ENCODE data around the gene PTPRG.
"Not testable (repeated sequence)": the region's sequence is repeated elsewhere in the genome, so short reads cannot be mapped to it uniquely, and the experiment has no call there.

PTPRG gene

DNA sequence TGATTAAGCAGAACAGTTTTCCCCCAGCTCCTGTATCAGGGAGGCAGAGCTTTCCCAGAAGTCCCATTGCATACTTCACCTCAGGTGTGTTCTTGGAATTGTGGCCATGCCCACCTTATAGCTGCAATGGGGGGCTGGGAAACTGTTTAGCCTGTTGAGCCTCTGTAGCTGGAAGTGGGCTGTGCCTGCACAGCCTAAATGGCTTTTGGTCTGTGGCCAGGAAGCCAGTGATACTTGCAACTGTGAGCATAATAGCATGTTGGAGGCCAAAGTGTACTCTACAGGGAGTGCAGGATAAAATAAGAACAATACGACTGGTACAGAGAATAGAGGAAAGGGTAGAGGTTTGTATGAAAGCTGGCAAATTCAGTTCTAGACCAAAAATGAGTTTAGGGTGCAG lies 248.5 kb downstream of the PTPRG start:
- H3K27ac ChIP-seq = no peak overlapping the region
- TF ChIP-seq, protein P1, sequence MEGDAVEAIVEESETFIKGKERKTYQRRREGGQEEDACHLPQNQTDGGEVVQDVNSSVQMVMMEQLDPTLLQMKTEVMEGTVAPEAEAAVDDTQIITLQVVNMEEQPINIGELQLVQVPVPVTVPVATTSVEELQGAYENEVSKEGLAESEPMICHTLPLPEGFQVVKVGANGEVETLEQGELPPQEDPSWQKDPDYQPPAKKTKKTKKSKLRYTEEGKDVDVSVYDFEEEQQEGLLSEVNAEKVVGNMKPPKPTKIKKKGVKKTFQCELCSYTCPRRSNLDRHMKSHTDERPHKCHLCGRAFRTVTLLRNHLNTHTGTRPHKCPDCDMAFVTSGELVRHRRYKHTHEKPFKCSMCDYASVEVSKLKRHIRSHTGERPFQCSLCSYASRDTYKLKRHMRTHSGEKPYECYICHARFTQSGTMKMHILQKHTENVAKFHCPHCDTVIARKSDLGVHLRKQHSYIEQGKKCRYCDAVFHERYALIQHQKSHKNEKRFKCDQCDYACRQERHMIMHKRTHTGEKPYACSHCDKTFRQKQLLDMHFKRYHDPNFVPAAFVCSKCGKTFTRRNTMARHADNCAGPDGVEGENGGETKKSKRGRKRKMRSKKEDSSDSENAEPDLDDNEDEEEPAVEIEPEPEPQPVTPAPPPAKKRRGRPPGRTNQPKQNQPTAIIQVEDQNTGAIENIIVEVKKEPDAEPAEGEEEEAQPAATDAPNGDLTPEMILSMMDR (conservative IDR thresholded peaks at IDR 0.05) = no peak

DNA sequence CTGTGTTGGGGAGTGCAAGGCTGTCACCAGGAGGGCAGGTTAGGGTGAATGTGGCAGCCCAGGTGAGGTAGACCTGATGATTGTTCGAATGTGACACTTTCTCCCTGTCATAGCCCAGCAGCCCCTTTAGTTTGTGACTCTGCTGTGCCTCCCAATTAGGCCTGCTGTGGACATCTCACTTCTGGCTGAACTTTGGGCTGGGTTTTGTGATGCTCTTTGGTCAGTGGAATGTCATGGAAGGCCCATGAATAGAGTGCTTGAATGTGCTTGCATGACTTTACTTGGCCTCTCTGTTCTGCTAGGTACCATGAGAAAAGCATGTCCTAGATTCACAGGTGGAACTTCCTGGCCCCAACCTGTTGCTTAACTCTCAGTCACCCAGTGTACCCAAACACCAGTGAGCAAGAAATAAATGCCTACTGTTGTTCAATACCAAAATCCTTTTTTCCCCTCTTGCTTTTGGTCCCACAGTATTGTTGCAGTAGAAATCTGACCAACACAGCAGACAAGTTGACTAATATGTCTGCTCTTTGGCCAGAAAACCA lies 249.7 kb downstream of the PTPRG start:
- TF ChIP-seq, protein P1 (conservative IDR thresholded peaks at IDR 0.05) = no peak
- no peak overlapping the region for H3K27ac ChIP-seq

DNA sequence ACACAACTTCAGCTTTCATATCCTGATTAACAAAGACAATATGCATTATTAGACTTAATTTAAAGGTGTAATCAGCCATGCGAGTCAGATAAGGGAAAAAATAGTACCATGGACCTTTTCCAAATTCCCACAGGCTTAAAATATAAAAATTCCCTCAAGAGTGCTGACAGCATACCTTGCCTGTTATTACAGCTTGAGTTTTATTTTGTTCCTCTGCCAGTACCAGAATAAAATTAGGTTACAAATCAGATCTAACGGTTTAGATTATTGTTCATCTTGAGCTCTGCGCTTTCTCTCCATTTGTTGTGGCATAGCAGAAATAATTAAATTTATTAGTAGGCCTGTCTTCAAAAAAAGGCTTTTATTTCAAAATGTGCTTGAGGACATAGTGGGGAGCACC lies 250.3 kb downstream of the PTPRG start:
- no peak overlapping the region for H3K27ac ChIP-seq

DNA sequence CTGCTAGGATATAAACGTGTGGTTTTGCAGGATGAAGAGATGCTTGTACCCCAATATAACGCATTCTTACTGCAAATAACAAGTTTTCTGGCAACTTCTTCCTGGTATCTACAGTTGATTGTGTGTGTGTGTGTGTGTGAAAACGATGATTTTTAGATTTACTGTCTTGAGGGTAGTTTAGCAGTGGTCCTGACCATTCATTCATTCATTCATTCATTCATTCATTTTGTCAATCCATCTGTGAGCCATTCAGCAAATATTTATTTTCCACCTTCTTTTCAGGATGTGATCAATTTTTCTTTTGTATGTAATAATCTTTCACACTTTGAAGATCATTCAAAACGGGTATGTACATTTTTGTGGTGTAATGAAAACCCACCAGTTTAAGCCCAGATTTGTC lies 250.7 kb downstream of the PTPRG start:
- TF ChIP-seq, protein P1 (conservative IDR thresholded peaks at IDR 0.05) = no peak
- no peak overlapping the region for H3K27ac ChIP-seq

More for the DNA sequence above, 250.3 kb downstream of the PTPRG start:
- TF ChIP-seq, protein P1 (conservative IDR thresholded peaks at IDR 0.05) = no peak

DNA sequence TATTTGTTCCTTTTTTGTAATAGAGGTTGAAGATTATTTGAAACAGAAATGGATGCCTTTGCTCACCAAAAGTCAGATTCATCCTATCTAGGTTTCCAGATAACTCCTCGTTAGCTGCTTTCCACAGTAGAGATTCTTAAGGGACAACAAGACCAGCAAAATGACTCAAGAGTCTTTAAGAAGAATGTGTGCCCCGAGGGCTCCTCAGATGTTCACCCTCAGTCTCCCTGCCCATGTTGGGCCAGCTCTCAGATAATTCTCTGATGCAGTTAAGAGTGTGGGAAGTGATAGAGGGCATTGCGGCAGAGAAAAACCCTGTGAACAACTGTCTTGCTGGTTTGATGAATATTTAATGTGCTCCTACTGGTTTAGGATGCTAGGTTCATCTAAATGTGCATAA lies 251.1 kb downstream of the PTPRG start:
- TF ChIP-seq, protein P1 (conservative IDR thresholded peaks at IDR 0.05) = no peak
- no peak overlapping the region for H3K27ac ChIP-seq

DNA sequence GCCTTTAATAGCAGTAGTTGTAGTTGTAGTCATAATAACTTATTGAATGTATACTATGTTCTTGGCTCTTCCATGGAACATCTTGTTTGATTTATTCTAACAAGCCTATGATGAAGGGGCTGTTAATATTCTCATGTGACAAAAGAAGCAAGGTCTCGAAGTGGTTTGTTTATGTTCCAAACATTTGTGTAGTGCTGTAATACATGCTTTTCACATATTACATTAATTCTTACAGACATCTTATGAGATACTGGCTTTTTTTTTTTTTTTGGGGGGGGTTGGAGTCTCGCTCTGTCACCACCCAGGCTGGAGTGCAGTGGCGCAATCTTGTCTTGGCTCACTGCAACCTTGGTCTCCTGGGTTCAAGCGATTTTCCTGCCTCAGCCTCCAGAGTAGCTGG lies 252.3 kb downstream of the PTPRG start:
- TF ChIP-seq, protein P1 (conservative IDR thresholded peaks at IDR 0.05) = no peak
- no peak overlapping the region for H3K27ac ChIP-seq

DNA sequence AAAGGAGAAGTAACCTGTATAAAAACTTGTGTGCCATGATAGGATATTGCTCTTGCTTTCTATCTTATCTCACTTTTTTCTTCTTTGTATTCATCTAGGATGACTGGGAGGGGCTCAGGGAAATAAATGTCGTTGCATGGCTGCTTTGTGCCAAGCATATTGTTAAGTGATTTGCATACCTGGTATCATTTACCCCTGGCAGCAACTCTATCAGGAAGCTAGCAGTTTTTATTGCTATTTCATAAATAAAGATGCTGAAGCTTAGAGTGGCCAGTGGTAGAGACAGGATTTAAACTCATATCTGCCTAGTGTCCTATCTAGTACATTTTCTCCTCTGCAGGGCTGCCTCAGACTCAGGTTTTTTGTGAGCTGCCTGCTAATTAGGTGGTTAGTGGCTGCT lies 253.3 kb downstream of the PTPRG start:
- TF ChIP-seq, protein P1 (conservative IDR thresholded peaks at IDR 0.05) = no peak
- peak overlapping the region; percentile 43 for H3K27ac ChIP-seq

DNA sequence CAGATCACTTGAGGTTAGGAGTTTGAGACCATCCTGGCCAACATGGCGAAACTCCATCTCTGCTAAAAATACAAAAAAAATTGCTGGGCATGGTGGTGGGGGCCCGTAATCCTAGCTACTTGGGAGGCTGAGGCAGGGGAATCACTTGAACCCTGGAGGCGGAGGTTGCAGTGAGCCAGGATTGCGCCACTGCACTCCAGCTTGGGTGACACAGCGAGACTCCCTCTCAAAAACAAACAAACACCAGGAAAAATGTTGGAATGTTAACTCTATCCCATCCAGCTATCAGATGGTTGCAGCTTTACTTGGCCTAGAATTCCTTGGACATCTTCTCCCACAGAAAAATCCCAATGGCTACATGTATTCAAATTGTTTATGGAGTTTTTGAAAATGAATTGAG lies 254.9 kb downstream of the PTPRG start:
- not testable (repeated sequence) for H3K27ac ChIP-seq

All from VCaP (cell line).